Ishikawa (cell line): Measurements from ENCODE around the gene NDUFC1.

Experiments used
- CEBPB ChIP-seq: IDR thresholded peaks from 2 replicates; pipeline ENCODE4 v1.6.1; 2012
- CREB1 ChIP-seq: IDR thresholded peaks from 2 replicates; pipeline ENCODE4 v1.6.1; 2012; ENCODE audit warnings: low read depth
- EGR1 ChIP-seq: IDR thresholded peaks from 2 replicates; pipeline ENCODE4 v1.6.1; 2012
- EP300 ChIP-seq: IDR thresholded peaks from 2 replicates; pipeline ENCODE4 v1.6.1; 2012; ENCODE audit warnings: borderline replicate concordance
- FOXM1 ChIP-seq: IDR thresholded peaks from 2 replicates; pipeline ENCODE4 v1.6.1; 2012; ENCODE audit warnings: low read depth, borderline replicate concordance
- NFIC ChIP-seq: IDR thresholded peaks from 2 replicates; pipeline ENCODE4 v1.6.1; 2012
- RAD21 ChIP-seq: IDR thresholded peaks from 2 replicates; pipeline ENCODE4 v1.6.1; 2012; ENCODE audit warnings: low read depth
- TAF1 ChIP-seq: IDR thresholded peaks from 2 replicates; pipeline ENCODE4 v1.6.1; 2012; ENCODE audit warnings: low read depth, mild to moderate bottlenecking
- TCF12 ChIP-seq: IDR thresholded peaks from 2 replicates; pipeline ENCODE4 v1.6.1; 2012; ENCODE audit warnings: low read depth
- TEAD4 ChIP-seq: IDR thresholded peaks from 2 replicates; pipeline ENCODE4 v1.6.1; 2012
- YY1 ChIP-seq: IDR thresholded peaks from 2 replicates; pipeline ENCODE4 v1.6.1; 2012; ENCODE audit warnings: low read depth
- ZBTB7A ChIP-seq: IDR thresholded peaks from 2 replicates; pipeline ENCODE4 v1.6.1; 2012; ENCODE audit warnings: low read depth
- TF ChIP-seq, protein P1 (sequence below): IDR thresholded peaks from 2 replicates; pipeline ENCODE4 v1.6.1; 2012
- TF ChIP-seq, protein P2 (sequence below): IDR thresholded peaks from 2 replicates; pipeline ENCODE4 v1.6.1; 2012; ENCODE audit warnings: low read depth, mild to moderate bottlenecking
- TF ChIP-seq, protein P3 (sequence below): IDR thresholded peaks from 2 replicates; pipeline ENCODE4 v1.6.1; 2012

Gene NDUFC1

DNA sequence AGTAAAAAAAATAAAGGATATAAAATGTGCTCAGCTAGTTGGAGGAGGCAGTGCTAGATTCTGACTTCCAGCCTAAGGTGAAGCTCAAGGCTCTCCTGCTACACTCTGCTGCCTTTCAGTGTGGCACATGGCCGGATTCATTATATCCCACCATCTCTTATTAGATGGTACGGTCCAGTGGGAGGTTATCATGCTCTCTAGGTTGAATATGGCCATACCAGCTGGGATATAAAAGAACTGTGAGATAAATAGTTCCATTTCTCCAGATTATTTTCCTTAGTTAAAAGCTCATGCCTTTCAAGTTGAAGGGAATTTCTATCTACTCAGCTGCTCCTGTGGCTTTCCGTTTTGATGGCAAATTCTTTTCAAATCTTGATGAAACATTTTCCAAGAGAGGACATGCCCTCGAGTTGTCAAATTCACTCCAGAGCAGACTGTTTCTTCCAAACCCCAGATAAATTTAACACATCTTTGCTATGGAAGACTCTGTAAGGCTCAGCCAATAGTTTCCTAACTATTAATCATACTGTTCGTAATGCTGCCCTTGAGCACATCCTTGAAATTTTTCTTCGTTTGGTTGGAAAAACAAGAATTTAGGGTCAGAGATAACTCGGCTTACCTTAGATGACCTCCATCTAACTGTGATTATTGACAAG, 20.1 kb downstream of the NDUFC1 start:
- TF ChIP-seq NFIC, result no peak
- TF ChIP-seq, protein P1, sequence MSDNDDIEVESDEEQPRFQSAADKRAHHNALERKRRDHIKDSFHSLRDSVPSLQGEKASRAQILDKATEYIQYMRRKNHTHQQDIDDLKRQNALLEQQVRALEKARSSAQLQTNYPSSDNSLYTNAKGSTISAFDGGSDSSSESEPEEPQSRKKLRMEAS, result no peak
- TF ChIP-seq CEBPB, result no peak
- TF ChIP-seq TAF1, result no peak
- TF ChIP-seq RAD21, result no peak
- TF ChIP-seq, protein P2, sequence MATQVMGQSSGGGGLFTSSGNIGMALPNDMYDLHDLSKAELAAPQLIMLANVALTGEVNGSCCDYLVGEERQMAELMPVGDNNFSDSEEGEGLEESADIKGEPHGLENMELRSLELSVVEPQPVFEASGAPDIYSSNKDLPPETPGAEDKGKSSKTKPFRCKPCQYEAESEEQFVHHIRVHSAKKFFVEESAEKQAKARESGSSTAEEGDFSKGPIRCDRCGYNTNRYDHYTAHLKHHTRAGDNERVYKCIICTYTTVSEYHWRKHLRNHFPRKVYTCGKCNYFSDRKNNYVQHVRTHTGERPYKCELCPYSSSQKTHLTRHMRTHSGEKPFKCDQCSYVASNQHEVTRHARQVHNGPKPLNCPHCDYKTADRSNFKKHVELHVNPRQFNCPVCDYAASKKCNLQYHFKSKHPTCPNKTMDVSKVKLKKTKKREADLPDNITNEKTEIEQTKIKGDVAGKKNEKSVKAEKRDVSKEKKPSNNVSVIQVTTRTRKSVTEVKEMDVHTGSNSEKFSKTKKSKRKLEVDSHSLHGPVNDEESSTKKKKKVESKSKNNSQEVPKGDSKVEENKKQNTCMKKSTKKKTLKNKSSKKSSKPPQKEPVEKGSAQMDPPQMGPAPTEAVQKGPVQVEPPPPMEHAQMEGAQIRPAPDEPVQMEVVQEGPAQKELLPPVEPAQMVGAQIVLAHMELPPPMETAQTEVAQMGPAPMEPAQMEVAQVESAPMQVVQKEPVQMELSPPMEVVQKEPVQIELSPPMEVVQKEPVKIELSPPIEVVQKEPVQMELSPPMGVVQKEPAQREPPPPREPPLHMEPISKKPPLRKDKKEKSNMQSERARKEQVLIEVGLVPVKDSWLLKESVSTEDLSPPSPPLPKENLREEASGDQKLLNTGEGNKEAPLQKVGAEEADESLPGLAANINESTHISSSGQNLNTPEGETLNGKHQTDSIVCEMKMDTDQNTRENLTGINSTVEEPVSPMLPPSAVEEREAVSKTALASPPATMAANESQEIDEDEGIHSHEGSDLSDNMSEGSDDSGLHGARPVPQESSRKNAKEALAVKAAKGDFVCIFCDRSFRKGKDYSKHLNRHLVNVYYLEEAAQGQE, result no peak
- TF ChIP-seq FOXM1, result no peak
- no peak for TF ChIP-seq EP300
- TF ChIP-seq CREB1, result no peak

DNA sequence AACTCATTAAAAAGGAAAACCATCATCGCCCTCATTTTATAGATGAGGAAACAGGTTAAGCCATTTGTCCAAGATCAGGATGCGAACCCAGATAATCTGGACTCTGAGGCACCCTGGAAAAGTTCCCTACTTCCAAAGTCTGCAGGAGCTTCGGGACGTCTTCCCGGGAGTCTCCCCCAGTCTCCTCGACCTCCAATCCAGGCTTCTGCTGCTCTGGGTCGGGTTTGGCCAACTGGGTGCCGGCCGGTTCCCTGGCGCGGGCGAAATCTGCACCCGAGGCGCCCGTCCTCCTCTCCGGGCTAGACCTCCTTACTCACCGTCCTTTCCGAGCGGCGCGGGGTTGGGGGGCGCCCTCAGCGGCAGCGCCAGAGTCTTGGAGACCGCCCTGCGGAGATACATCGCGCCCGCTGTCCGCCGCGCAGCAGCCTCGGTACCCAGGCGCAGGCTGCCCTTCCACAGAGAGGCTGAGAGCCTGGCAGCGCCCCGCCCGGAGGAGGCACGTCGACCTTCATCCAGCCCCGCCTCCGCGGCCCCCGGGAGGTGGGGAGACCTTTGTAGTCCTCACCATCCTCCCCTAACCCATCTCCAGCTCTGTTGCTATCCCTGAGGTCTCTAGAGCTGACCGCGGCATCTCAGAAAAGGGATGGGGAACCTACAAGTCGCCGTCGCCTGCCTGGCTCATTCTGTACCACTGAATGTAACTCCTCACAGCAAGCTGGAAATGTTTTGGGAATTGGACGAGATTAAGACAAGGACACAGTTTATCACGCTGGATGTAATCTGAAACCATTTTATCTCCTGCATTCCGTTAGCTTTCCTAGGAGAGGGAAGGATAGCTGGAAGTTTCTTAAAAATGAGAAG, 22.3 kb downstream of the NDUFC1 start, which contains the start of gene MGARP:
Gene MGARP (minus strand): TSS at position 466 of the 861 bp plus-strand sequence. CDS start 67 bp downstream, at position 399.
- TF ChIP-seq, protein P1, result no peak
- TF ChIP-seq ZBTB7A (no peak), CREB1 (no peak), NFIC (no peak), FOXM1 (no peak), EP300 (no peak), TEAD4 (no peak), YY1 (no peak), EGR1 (no peak), CEBPB (no peak), TAF1 (no peak), TCF12 (no peak), RAD21 (no peak)
- TF ChIP-seq, protein P3, sequence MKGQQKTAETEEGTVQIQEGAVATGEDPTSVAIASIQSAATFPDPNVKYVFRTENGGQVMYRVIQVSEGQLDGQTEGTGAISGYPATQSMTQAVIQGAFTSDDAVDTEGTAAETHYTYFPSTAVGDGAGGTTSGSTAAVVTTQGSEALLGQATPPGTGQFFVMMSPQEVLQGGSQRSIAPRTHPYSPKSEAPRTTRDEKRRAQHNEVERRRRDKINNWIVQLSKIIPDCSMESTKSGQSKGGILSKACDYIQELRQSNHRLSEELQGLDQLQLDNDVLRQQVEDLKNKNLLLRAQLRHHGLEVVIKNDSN, result no peak
- TF ChIP-seq, protein P2, result no peak

DNA sequence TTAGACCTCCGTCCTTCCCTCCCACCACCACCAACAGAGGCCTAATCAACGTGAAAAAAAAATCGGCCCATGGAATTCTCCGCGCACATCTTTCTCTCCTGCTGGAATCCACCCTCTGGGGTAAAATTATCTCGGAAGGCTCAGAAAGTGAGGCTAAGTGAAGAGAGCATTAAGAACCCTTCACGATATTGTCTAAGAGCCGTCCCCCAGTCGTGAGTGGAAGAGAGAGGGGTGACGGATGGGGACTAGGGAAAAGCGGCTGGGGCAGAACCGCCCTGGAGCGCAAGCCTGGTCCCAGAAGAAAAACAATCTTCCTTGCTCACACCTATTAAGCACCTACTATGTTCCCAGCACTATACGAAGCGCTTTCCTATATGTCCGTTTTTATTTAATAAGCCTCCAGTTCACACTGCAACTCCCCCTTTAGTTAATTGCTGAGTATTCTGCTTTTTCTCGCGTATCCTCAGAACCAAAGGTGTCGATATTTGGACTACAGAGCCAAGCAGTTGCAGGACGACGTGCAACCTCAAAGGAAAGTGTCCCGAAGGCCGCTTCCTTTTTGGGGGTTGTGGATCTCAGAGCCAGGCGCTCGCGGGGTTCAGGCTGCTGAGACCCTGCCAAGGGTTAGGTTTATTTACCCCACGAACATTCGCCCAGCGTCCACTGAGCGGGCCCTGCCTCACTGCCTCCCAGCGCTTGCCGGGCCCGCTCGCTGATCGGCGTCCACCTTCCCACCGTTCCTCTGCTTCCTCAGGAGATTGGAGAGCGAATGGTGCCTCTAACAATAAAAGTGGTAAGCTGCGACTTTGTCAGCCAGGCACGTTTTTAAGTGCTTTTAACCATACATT, 23.1 kb downstream of the NDUFC1 start:
- TF ChIP-seq ZBTB7A (no peak), FOXM1 (no peak), TCF12 (no peak), RAD21 (no peak), YY1 (no peak), TAF1 (no peak), CREB1 (no peak)
- TF ChIP-seq, protein P3, result no peak
- TF ChIP-seq, protein P2, result no peak
